Dedifferentiated amniotic fluid mesenchymal stem cell (primary cell): ENCODE results near the gene SND1.
A peak's percentile ranks its signal among the peaks of the same experiment; 100 is the strongest.

ENCODE experiments used
- DNase-seq: peaks from one replicate; pipeline ENCODE4 v3.0.0-alpha.2; 2016; ENCODE audit errors: extremely low spot score

Gene SND1

DNA sequence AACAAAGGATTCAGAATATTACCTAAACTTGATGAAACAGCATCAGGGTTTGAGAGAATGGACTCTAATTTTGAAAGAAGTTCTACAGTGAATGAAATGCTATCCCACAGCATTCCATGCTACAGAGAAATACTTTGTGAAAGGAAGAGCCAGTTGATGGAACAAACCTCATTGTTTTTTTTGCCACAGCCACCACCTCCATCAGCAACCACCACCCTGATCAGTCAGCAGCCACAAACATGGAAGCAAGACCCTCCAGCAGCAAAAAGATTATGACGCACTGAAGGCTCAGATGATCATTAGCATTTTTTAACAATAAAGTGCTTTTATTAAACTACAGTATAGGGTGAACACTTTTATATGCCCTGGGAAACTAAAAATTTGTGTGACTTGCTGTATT is 280.5 kb downstream of the SND1 start:
- DNase-seq, result no peak

DNA sequence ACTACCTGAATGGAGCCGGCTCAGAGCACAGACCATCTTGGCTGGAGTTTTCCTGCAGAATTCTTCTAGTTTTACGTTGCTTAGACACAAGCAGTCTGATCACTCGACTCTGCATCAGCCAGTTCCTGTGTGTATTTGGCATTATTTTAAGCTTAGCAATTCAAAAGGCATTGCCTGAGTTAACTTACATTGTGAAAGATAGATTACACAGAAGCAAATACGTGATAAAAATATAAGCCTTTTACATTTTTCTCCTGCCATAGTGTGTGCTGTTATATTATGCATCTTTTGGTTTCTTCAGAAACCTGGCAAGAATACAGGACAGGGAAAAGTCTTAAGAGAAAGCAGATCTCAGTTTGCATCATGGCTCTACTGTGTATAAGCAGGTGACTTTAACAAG is 281.2 kb downstream of the SND1 start:
- no peak for DNase-seq

DNA sequence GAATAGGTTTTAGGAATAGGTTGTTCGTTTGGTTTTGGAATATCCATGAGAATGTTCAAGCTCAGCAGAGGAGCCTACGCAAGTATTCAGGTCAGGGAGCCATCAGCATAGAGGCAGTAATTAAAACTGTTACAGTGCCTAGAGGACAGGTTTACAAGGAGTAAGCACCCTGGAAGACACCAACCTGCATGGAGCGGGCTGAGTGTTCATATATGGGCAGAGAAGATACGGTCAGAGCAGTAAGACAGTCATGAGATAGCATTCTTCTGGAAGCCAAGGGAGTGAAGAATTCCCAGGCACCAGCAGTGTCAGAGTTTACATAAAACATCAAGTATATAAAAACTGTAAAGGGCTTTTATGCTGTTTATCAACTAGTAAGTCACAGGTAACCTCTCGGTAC is 282.7 kb downstream of the SND1 start:
- no peak for DNase-seq

DNA sequence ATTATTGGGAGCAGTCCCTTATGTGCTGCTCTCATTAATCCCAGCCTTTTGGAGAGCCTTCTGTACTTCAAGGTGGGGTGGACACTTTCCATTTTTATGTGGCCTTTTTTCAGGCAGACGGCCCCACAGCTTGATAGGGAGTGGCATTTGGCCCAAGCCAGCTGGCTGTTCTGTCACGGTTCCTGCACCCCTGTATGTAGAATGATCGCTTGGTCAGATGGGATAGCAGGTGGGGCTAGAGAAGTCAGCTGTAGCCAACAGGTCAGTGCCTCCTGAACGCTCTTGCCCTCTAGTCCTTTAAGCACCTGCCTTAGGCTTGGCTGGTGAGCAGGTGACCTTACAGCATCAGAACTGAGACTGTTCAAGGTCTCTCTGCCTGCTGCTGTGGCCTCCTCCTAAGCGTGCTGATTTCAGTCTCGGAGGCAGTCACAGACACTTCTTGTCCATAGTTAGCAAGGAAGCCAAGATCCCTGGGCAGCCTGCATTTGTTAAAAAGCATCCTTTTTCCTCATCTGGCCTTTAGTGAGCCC is 283.9 kb downstream of the SND1 start:
- DNase-seq, result no peak

DNA sequence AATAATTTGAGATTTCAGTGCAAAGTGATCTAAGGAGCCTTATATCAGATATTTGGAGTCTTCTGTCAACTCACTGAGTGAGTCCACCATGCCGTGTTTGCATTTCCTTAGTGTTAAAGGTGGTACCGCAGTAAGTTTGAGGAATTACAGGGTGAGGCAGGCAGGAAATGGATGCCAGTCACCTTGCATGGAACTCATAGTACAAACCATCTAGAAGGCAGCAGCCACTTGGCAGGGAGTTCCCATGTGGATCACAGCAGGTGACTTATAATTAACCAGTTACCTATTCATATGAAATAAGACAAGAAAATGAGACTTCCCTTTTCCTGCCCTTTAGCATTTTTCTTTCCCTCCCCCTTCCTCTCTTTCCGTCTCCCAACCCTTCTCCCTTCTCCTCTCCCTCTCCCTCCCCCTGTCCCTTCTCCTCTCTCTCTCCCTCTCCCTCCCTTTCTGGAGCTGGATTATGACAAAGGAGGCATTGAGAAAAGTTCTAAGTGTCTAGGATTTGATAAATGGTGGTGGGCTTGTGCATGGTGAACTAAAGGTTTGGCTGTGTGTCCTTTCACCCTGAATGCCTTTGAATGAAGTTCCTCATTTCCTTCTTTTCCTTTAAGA is 285.2 kb downstream of the SND1 start:
- DNase-seq, result no peak

DNA sequence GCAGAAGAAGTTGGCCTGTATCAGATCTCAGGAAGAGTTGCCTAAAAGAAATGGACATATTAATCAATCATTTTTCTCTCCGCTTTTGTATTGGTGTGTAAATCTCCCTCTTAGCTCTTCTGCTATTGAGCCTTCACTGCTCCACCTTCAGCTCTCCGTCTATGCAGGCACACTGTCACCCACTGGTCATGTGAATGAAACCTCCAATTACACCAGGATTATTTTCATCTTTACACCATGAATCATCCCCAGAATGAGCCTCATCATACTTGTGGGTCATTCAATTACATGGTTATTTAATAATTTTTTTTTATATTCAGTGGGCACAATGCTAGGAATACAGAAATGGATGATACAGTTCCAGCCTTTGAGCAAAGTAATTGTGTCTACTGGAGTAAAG is 286.6 kb downstream of the SND1 start:
- peak; percentile 89 for DNase-seq

DNA sequence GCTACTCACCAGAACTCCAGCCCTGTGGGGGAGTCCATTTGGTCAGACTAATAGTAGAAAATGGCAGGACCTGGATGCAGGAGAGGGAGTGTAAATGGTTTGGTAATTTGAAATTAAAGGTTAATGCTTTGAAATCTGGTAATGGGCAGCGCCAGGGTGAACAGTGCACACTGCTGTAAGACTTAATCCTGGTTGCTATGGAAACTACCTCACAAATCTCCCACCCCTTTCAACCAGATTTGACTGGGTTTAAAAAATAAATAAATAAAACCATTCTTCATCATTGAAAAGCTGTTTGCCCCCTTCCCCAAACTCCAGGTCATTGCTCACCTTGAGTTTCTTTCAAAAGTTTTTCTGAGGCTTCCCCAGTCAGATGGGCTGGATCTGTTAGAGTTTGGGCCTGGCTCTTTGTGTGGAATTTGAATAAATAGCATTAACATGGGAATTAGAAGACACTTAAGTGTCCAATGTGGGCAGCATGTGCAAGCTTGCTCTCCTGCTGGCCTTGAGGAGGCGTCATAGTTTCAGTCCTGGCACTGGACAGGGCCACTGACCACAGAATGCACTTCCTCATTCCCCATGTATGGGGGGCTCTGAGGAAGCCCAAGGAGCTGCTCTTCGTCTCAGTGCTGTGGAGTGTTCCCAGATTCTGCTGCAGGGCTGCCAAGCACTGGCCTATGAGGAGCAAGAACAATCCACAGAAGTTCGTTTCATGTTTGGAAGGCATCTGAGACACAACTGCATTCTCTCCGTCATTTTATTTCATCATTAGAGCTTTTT is 288.6 kb downstream of the SND1 start:
- no peak for DNase-seq

DNA sequence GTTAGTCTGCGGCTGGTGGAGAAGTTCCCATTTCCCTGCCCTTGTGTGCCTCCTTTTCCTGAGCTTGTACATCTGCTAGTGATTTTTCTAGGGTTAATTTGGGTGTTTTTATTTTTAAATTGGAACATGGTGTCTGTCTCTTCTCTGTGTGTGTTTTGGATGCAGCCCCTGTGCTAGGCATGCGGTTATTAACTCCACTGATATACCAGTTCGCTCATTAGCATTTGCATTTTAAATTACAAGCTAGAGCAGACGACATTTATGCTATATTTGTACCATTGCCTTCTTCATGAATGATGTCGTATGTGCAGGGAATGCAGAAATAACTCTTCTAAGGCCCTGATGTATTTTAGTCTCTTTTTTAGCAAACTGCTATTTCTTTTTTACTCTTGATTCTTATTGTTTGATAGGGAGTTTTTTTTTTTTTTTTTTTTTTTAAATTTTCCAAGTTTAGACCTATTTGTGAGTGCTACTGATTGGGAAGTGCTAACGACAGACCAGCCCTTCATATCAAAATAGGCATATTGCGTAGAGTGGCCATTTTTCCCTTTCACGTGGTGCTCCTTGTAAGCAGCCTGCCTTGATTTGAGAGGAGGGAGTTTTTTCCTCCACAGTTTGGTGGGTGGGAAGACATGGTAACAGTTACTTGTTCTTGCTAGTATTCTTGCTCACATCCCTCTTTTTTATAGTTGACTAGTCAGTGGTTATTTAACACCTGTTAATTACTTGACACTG is 289.6 kb downstream of the SND1 start:
- no peak for DNase-seq

DNA sequence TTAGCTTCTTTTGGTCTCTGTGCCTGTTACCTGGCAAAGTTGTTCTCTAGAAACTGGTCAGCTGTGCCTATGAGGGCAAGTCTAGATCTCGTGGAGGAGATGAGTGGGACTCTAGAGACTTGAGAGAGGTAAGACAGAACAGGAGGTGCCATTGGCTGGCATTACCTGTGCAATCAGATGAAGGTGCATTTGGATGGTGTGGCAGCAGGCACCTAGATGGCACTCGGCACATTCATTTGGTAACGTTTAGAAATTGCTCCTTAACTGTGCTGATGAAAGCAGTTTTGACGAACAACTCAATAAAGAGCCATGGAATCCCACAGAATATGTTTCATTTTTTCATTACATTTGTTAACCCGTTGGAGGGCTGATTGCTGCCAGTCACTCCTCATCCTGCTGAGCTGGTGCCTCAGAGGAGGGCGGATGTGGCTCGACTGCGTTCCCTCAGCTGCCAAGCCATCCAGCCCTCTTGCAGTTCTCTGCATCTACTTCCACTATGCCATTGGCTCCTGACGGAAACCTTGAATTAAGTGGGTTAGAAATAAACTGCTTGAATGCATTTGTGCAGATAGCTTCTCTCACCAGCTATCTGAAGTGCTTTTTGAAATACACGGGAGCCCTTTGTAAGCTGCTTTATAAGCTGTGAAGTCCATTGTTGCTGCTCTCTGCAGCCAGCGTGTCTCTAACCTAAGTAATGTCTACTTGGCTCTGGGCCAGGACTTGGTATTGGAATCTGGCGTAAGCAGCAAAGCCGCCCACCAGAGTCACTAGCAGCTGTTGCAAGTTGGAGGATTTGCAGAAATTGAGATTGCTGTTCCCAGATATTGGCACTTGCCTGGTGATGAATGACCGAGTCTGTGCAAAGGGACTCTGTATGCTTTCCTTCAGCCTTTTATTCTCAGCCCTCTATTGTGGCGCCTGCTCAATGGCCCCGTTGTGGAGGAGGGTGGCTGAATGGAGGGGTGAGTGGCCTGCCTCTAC is 291.8 kb downstream of the SND1 start:
- no peak for DNase-seq

DNA sequence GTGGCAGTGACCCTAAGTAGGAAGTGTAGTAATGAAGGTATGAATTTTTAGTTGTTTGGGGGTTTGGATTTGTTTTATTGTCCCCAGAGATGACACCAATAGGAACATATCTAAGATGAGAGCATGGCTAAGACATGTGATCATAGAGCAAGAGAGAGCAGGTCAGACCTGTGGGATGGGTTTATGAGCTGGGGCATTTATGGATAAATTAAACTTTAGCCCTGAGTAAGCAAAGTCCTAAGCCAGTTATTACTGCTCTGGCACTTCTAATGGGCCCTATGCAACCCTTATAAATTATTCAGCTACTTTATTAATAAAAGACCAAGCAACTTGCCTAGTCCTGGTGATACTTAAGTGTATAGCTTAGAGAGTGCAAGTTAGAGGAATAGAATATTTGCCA is 294.1 kb downstream of the SND1 start:
- DNase-seq, result no peak

DNA sequence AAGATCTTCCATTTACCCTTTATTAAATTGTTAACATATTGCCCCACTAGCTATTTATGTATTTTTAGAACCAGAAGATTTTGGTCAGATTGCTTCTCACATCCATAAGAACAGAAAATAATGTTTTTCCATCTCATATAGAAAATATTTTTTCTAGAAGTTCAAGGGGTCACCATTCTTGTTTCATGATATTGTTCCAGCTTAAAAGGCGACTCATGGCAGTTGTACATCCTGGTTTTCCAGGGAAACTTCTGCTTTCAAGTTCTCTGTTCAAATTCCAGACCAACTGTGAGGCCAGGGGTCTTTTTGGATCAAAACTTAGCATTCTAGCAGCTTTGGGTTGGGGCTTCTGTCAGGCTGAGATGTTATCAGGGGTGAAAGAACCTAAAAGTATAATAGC is 294.9 kb downstream of the SND1 start:
- DNase-seq, result no peak

DNA sequence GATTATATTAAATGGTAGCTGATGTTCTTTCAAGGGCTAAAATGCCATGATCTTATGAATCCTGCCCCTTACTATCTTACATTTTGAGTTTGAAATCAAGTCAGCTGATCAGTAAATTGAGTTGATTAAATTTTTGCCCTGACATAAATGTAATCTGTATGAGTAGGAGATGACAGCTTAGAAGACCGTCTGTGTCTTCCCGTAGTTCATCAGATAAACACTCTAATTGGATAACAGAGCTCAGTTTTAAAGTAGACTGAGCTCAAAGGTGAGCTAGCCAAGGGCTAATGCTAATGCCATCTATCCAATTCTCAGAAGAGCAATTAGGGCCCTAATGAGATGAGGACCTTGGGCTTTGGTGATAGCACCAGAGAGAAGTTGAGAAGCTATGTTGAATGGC is 296.3 kb downstream of the SND1 start:
- DNase-seq, result no peak

DNA sequence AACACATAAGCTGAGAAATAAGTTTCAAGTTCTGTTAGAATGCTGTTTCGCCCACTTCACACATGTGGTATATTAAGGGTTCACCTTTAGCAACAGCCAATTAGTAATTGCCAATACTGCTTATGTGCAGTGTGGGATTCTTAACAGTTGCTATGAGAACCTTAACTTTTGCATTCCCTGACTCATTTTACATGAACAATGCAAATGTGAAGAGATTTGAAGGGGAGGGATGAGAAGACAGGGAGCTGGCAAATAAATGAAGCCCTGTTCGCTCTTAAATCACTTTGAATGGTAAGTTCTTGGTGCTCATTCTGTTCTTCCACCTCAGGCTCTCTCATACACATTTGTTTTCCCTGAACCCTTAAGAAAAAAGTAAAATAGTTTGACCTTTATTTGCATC is 296.9 kb downstream of the SND1 start:
- no peak for DNase-seq

DNA sequence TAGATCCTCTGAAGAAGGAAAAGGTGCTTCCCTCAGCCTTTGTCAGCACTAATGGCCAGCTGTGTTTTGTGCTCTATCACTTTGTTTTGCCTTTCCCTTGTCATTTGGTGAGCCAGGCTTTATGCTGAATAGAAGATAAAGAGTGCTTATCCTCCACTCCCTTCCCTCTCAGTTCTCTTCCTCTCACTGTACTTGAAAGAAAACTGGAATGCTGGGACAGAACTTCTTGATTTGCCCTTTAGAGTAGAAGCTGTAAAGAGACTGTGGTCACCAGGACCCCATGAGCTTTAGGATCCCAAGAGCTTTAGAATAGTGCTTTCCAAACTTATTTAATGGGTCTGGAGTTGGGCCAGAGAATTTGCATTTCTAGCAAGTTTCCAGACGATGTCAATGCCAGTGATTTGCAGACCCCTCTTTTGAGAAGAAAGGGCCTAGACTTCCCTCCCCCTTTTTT is 297.8 kb downstream of the SND1 start:
- DNase-seq, result no peak

DNA sequence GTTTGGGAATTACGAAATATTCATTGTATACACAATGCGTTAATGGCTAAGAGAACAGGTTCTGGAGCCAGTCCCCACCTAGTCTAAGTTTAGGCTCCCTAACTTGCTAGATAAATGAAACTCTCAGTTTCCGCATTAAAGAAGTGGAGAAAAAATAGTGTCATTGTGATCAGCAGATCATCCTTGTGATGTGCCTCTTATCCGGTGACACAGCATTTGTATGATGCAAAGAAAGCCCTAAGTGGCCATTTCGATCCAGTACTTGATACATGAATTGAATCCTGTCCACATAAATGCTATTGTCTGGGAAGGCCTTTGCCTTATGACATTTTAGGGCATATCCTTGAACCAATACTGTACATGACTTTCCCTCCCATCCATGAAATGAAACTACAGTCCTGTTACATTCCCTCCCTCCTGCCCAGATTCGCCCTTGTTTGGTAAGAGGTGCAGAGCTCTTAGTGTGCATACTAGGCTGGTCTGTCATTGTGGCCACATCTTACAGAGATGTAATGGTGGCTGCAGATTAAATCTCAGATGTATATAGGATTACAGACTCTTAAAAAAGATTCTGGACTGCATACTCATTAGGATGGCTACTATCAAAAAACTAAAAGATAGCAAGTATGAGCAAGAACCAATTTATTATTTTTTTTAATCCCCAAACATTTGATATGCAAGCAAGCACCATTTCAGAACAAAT is 298.4 kb downstream of the SND1 start:
- DNase-seq, result no peak

DNA sequence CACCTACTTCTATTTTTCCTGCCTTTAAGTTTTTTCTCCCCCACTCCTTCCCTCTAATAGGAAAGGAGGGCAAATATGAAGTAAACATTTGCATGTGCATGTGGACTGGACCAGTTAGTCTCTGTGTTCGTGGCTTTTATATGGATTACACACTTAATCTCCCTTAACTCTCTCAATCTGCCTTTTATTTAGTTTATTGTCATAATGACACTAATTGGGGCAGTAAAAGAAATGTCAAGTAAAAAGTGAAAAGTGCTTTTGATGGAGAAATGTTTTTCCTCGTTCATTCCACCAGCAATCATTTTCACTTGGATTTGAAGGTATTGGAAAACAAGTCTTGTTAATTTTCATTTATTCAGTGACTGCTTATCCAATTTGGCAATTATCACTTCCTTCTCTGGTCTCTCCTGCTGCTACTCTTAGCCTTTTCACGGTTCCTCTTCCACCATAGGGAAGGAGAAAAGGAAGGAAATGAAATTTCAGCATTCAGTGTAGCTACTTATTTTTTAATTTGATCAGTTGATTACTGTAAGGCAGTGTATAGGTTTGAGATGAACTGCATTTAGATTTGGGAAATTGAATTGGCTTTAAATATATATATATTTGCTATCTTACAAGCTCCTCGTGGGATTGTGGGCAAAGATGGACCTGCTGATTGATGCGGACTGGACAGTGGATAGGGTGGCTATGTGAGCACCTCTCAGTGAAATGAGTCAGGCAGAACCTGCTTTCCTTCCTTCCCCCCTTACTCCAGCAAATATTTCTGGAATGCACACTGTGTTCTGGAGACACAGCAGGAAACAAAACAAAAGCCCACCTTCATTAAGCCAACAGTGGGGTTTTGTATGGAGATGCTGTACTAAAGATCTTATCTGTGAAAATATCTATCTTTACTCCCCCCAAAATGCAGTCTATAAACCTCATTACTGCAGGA is 301.7 kb downstream of the SND1 start:
- no peak for DNase-seq

DNA sequence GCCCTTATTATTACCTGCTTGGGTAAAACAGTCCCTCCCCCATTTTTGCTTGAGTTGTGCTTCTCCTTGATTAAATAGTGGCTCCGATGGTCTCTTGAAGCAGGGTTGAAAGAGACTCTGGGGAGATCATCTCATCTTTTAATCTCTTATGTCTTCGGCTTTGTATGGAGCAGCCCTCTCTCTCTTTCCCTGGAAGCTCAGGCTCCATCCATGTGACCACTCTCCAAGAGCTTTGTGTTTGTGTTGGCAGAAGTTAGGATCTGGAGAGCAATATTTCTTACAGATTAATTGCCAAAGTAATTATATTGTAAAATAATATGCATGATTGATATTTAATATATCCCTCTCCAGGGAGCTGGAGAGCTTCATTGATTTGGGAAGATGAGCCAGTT is 302.4 kb downstream of the SND1 start:
- DNase-seq, result no peak

DNA sequence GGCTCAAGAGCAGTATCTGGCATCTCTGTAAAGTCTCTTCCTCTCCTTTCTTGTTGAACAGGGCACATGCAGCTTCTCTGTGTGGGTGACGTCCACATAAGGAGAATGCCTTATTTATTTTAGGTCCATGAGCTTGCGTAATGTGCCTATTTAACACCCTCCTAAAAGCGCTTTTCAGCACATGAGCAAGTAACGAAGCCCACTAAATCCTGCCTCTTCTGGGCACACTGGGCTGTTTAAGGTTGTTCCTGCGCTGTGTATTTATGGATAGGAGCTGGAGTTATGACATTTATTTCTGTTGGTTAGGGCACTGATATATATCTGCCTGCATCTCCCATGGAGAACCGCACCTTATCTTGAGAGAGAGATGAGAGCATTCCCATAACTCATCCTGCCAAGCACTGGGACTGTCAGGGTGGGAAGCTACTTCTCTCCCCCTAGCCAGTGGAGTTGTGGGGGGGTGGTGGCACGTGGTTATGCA is 303.1 kb downstream of the SND1 start:
- no peak for DNase-seq

DNA sequence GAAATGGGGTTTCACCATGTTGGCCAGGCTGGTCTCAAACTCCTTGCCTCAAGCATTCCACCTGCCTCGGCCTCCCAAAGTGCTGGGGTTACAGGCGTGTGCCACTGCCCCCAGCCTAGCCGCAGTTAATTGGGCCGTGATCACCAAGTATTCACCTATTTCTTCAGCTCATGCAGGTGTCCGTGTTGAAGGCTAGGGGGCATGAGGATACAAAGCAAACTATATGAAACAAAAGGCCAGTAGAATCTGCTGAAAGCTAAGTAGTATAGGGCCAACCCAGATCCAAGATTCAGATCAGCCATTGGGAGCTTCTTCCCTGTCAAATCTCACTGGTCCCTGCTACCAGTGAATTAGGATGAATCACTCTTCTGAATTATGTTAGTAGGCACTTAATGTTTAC is 305.9 kb downstream of the SND1 start:
- no peak for DNase-seq

DNA sequence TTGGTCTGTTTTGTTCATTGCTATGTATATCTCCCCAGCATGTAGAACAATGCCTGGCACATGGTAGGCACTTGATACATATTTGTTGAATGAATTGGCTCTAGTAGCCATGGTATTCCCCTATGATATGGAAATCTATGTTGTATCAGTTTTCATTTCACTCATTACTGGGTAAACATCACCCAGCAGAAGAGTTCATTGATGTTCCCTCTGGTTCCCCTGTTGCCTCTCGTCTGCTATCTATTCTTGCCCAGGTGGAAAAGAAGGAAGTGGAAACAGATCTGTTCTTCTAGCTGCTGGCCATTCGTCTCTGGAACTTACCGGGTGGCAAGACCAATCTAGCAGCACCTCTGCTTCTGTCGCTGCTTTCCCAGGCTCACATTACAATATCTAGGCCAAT is 307.8 kb downstream of the SND1 start:
- DNase-seq, result no peak
